GF-D8 (cell line): ENCODE data around the gene S100A1.

ENCODE experiments used
- DNase-seq: peaks from one replicate; lab custom pipeline; 2025; lab: John Stamatoyannopoulos, UW

S100A1 gene

GRCh38 chr1:153610811-153611301 is 17.4 kb upstream of the S100A1 start:
- DNase-seq, result no peak

GRCh38 chr1:153611356-153611755 is 16.9 kb upstream of the S100A1 start:
- DNase-seq, result no peak

- DNase-seq, result no peak
These were observed 16.0 kb upstream of the S100A1 start for GRCh38 chr1:153612111-153612754.

- DNase-seq, result no peak
These were observed 15.4 kb upstream of the S100A1 start, which contains the start of gene S100A16 for GRCh38 chr1:153612755-153613331. S100A16 (minus strand) TSS chr1:153613137; CDS start chr1:153608151, 4,986 bp downstream.

GRCh38 chr1:153613406-153613805 is 14.8 kb upstream of the S100A1 start:
- DNase-seq, result no peak

GRCh38 chr1:153614189-153614900 is 13.9 kb upstream of the S100A1 start:
- DNase-seq, result no peak

GRCh38 chr1:153614906-153615305 is 13.3 kb upstream of the S100A1 start:
- DNase-seq, result no peak

GRCh38 chr1:153615406-153615805 is 12.8 kb upstream of the S100A1 start:
- DNase-seq, result no peak

- no peak for DNase-seq
These were observed 11.9 kb upstream of the S100A1 start, which contains the start of gene S100A14 for GRCh38 chr1:153616144-153616916. S100A14 (minus strand) TSS chr1:153616325; CDS start chr1:153615858, 467 bp downstream.

- DNase-seq, result no peak
These were observed 11.3 kb upstream of the S100A1 start for GRCh38 chr1:153616917-153617311.

GRCh38 chr1:153617663-153618062 is 10.6 kb upstream of the S100A1 start:
- DNase-seq, result no peak

- no peak for DNase-seq
These were observed 9.1 kb upstream of the S100A1 start for GRCh38 chr1:153619171-153619570.

GRCh38 chr1:153623101-153623500 is 5.1 kb upstream of the S100A1 start:
- no peak for DNase-seq

GRCh38 chr1:153624965-153625611 is 3.1 kb upstream of the S100A1 start:
- no peak for DNase-seq

- no peak for DNase-seq
These were observed 1.7 kb upstream of the S100A1 start for GRCh38 chr1:153626477-153626903.

- no peak for DNase-seq
These were observed 1.1 kb upstream of the S100A1 start, which contains the start of gene S100A13 for GRCh38 chr1:153626904-153627714. S100A13 (minus strand) TSS chr1:153627505; CDS start chr1:153626472, 1,033 bp downstream.

GRCh38 chr1:153628638-153629342 is 556 bp downstream of the S100A1 start:
- no peak for DNase-seq

GRCh38 chr1:153629343-153629665 is 1.1 kb downstream of the S100A1 start:
- DNase-seq, result no peak

GRCh38 chr1:153629971-153630370 is 1.7 kb downstream of the S100A1 start:
- no peak for DNase-seq

GRCh38 chr1:153630384-153630783 is 2.1 kb downstream of the S100A1 start:
- DNase-seq, result no peak
